Osteocyte (in vitro differentiated cells): ENCODE measurements around the gene FAM114A2. TPM values are rescaled to one million over a fixed set of nuclear protein-coding genes. Genes with fewer than 3 reads are reported as not detected.
"Not testable (repeated sequence)": the region's sequence is repeated elsewhere in the genome, so short reads cannot be mapped to it uniquely, and the experiment has no call there.

Source experiments
- DNase-seq: peaks from one replicate; pipeline ENCODE4 v3.0.0; 2021; ENCODE audit warnings: mixed read lengths; ENCODE audit not compliant: unreplicated experiment; ENCODE audit errors: extremely low spot score
- H3K27ac Mint-ChIP-seq: one replicate; pipeline ENCODE4 v1.8.0; 2021; ENCODE audit warnings: mild to moderate bottlenecking, mixed read lengths; ENCODE audit not compliant: unreplicated experiment
- H3K27me3 Mint-ChIP-seq: one replicate; pipeline ENCODE4 v1.8.0; 2021; ENCODE audit warnings: mixed read lengths; ENCODE audit not compliant: unreplicated experiment
- H3K36me3 Mint-ChIP-seq: one replicate; pipeline ENCODE4 v1.8.0; 2021; ENCODE audit warnings: mixed read lengths; ENCODE audit not compliant: unreplicated experiment
- H3K4me1 Mint-ChIP-seq: one replicate; pipeline ENCODE4 v1.8.0; 2021; ENCODE audit warnings: mixed read lengths; ENCODE audit not compliant: unreplicated experiment
- H3K4me3 Mint-ChIP-seq: one replicate; pipeline ENCODE4 v1.8.0; 2021; ENCODE audit warnings: mild to moderate bottlenecking, moderate library complexity, mixed read lengths; ENCODE audit not compliant: unreplicated experiment
- H3K9me3 Mint-ChIP-seq: one replicate; pipeline ENCODE4 v1.8.0; 2021; ENCODE audit warnings: mixed read lengths; ENCODE audit not compliant: unreplicated experiment
- CTCF ChIP-seq: fragments of 200-600 bp; sonication (generic); IDR thresholded peaks from 2 replicates; pipeline ENCODE4 v1.5.0; 2021; ENCODE audit warnings: antibody characterized with exemption, mild to moderate bottlenecking, moderate library complexity
- total RNA-seq: library from RNA; stranded (reverse); gene quantifications from 2 replicates; pipeline ENCODE4 v1.2.1, GENCODE V29; 2021

FAM114A2 gene
- total RNA-seq, 1 donor from 2014 or later = 31.0 TPM

- Mint-ChIP-seq H3K9me3 (no peaks in the 10 kb centered on the region), H3K36me3 (peaks cover 3% of the 10 kb centered on the region), H3K4me1 (peaks cover 16% of the 10 kb centered on the region), H3K27me3 (no peaks in the 10 kb centered on the region), H3K4me3 (peak overlapping the region; percentile 94), H3K27ac (peak overlapping the region; percentile 94)
- DNase-seq = no peak
- no peak for TF ChIP-seq CTCF
Observed at GRCh38 chr5:154039458-154039829, 734 bp upstream of the FAM114A2 start.

GRCh38 chr5:154038261-154038706, 426 bp downstream of the FAM114A2 start:
- peak overlapping the region; percentile 94 for H3K27ac Mint-ChIP-seq
- DNase-seq = no peak
- peak overlapping the region; percentile 94 for H3K4me3 Mint-ChIP-seq
- TF ChIP-seq CTCF = no peak
- H3K4me1 Mint-ChIP-seq = peaks cover 16% of the 10 kb centered on the region
- H3K27me3 Mint-ChIP-seq = no peaks in the 10 kb centered on the region
- peaks cover 3% of the 10 kb centered on the region for H3K36me3 Mint-ChIP-seq
- no peaks in the 10 kb centered on the region for H3K9me3 Mint-ChIP-seq

GRCh38 chr5:154034944-154035343, 3.8 kb downstream of the FAM114A2 start:
- no peak overlapping the region for H3K27ac Mint-ChIP-seq
- no peaks in the 10 kb centered on the region for H3K27me3 Mint-ChIP-seq
- no peak for DNase-seq
- peaks cover 16% of the 10 kb centered on the region for H3K4me1 Mint-ChIP-seq
- no peak overlapping the region for H3K4me3 Mint-ChIP-seq
- TF ChIP-seq CTCF = no peak
- H3K9me3 Mint-ChIP-seq = no peaks in the 10 kb centered on the region
- peaks cover 6% of the 10 kb centered on the region for H3K36me3 Mint-ChIP-seq

- Mint-ChIP-seq H3K4me3 (no peak overlapping the region), H3K27me3 (no peaks in the 10 kb centered on the region), H3K9me3 (no peaks in the 10 kb centered on the region), H3K36me3 (peaks cover 20% of the 10 kb centered on the region), H3K27ac (no peak overlapping the region), H3K4me1 (peaks cover 2% of the 10 kb centered on the region)
- no peak for DNase-seq
- no peak for TF ChIP-seq CTCF
Observed at GRCh38 chr5:154031937-154032489, 6.7 kb downstream of the FAM114A2 start.

- no peaks in the 10 kb centered on the region for H3K4me1 Mint-ChIP-seq
- TF ChIP-seq CTCF = no peak
- H3K4me3 Mint-ChIP-seq = no peak overlapping the region
- no peaks in the 10 kb centered on the region for H3K9me3 Mint-ChIP-seq
- DNase-seq = no peak
- no peak overlapping the region for H3K27ac Mint-ChIP-seq
- H3K36me3 Mint-ChIP-seq = peaks cover 48% of the 10 kb centered on the region
- no peaks in the 10 kb centered on the region for H3K27me3 Mint-ChIP-seq
Observed at GRCh38 chr5:154025951-154026350, 12.8 kb downstream of the FAM114A2 start.

- not testable (repeated sequence) for H3K4me1 Mint-ChIP-seq, H3K27ac Mint-ChIP-seq, H3K27me3 Mint-ChIP-seq, H3K9me3 Mint-ChIP-seq, DNase-seq, H3K4me3 Mint-ChIP-seq
- H3K36me3 Mint-ChIP-seq = peaks cover 73% of the 10 kb centered on the region
Observed at GRCh38 chr5:154018919-154019318, 19.8 kb downstream of the FAM114A2 start.
